Upper lobe of left lung (tissue), 6 donors: ENCODE measurements around the gene ERMARD. TPM values are rescaled to one million over a fixed set of nuclear protein-coding genes. Genes with fewer than 3 reads are reported as not detected.
A peak's percentile ranks its signal among the peaks of the same experiment; 100 is the strongest.

Source experiments
- ATAC-seq, 2 donors: fragments of 200-7000 bp; cut with Tn5 transposase; one replicate each; pipeline ENCODE4 v1.9.1; 2022; ENCODE audit warnings: mild to moderate bottlenecking in 2 of 2, moderate library complexity in 2 of 2; ENCODE audit not compliant: low FRiP score in 2 of 2
- DNase-seq, 2 donors: peaks; one replicate each; pipeline ENCODE4 v3.0.0-alpha.2; 2019 to 2020
- H3K27ac ChIP-seq, 4 donors: fragments of 200-600 bp; sonication (generic); one replicate each; pipeline ENCODE4 v1.5.1; 2016 to 2019
- H3K27me3 ChIP-seq, 4 donors: fragments of 200-600 bp; sonication (generic); one replicate each; pipeline ENCODE4 v1.5.1; 2017 to 2019
- H3K36me3 ChIP-seq, 4 donors: fragments of 200-600 bp; sonication (generic); one replicate each; pipeline ENCODE4 v1.5.1; 2016 to 2019
- H3K4me1 ChIP-seq, 4 donors: fragments of 200-600 bp; sonication (generic); one replicate each; pipeline ENCODE4 v1.5.1; 2018 to 2019
- H3K4me3 ChIP-seq, 4 donors: fragments of 200-600 bp; sonication (generic); one replicate each; pipeline ENCODE4 v1.5.1; 2017 to 2019; ENCODE audit warnings: mild to moderate bottlenecking in 2 of 4, moderate library complexity in 1 of 4
- H3K9me3 ChIP-seq, 4 donors: fragments of 200-600 bp; sonication (generic); one replicate each; pipeline ENCODE4 v1.5.1; 2018 to 2019
- EP300 ChIP-seq, 4 donors: sonication (generic); formaldehyde crosslinking; IDR thresholded peaks; one replicate each; pipeline ENCODE4 v1.5.1; 2017; ENCODE audit warnings: antibody characterized with exemption in 4 of 4, control low read depth in 2 of 4
- POLR2A ChIP-seq, 4 donors: fragments of 450-650 bp; IDR thresholded peaks; one replicate each; pipeline ENCODE4 v1.5.1; 2016 to 2017; ENCODE audit warnings: antibody characterized with exemption in 4 of 4, mild to moderate bottlenecking in 2 of 4
- POLR2AphosphoS5 ChIP-seq, 2 donors: sonication (generic); formaldehyde crosslinking; IDR thresholded peaks; one replicate each; pipeline ENCODE4 v1.5.1; 2017; ENCODE audit warnings: antibody characterized with exemption in 2 of 2
- WGBS, 2 donors: methylation state at CpG; one replicate each; pipeline ENCODE4 v1.1.5; 2017 to 2018; 5-methylcytosine and 5-hydroxymethylcytosine counted together
- total RNA-seq, 6 donors: library from RNA; depleted of rRNA in 4 of 6; stranded (reverse); fragments of >200 nt in 4 of 6; gene quantifications; one replicate each; pipeline versions ENCODE4 v1.1.0 to v1.2.1, GENCODE V29; 2016 to 2021
- TF ChIP-seq, protein P1 (sequence below), 6 experiments: fragments of 450-650 bp in 4 of 6; fragments of 200-600 bp in 2 of 6; sonication (generic) in 2 of 6; IDR thresholded peaks; one replicate each; pipeline ENCODE4 v1.5.1; 2016 to 2019; ENCODE audit warnings: antibody characterized with exemption in 6 of 6
- donor health status: DM: no; HTN: no; CAD: no; lungs with moderate emphysema.
- donor health status: DM: no; HTN: yes; CAD: no; lungs with severe emphysema.

Gene ERMARD
- total RNA-seq = 10 to 100 TPM; 12.6 to 51.3 (median 18.5) TPM

DNA sequence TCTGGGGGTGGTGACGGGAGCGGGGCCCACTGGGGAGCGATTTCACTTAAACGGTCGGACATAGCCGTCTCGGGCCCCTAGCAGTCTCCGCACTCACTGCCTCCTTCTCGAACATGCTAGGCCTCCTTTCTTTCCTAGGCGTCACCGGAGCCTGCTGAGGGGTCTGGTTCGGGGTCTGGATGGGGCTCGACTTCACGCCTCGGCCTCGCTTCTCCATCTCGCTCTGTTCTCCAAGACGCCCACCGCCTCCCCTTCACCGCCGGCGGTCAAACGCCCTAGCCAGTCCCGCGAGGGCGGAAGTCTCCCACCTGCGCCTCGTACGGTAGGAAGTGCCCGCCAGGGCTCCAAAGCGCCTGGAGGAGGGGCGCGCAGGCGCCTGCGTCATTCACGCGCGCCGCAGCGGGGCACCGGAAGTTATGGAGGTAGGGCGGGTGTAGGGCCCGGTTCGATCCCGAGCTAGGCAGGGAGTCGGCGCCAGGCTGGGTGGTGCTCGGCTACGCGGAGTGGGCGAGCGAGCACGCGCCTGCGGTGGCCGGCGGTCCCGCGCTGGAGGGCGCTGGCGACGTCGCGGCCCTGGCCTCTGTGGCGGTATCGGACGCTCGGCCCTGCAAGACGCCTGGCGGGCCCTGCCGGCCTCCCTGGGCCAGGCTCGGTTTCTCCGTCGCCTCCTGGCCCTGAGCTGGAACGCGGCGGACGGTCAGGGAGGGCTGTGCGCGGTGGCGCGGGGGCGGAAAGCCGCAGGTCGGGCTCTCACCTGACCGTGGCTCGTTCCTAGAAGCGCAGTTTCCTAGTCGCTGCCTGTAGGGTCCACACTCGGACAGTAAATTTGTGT is at the start of gene ERMARD, which contains the start of gene DYNLT2:
Gene ERMARD, plus strand, starts transcription at position 381 of the 832 bp plus-strand sequence. Its CDS starts 36 bp downstream, at position 417.
Gene DYNLT2, minus strand, starts transcription at position 331 of the 832 bp plus-strand sequence. Its CDS starts 114 bp downstream, at position 217.
- TF ChIP-seq, protein P1, sequence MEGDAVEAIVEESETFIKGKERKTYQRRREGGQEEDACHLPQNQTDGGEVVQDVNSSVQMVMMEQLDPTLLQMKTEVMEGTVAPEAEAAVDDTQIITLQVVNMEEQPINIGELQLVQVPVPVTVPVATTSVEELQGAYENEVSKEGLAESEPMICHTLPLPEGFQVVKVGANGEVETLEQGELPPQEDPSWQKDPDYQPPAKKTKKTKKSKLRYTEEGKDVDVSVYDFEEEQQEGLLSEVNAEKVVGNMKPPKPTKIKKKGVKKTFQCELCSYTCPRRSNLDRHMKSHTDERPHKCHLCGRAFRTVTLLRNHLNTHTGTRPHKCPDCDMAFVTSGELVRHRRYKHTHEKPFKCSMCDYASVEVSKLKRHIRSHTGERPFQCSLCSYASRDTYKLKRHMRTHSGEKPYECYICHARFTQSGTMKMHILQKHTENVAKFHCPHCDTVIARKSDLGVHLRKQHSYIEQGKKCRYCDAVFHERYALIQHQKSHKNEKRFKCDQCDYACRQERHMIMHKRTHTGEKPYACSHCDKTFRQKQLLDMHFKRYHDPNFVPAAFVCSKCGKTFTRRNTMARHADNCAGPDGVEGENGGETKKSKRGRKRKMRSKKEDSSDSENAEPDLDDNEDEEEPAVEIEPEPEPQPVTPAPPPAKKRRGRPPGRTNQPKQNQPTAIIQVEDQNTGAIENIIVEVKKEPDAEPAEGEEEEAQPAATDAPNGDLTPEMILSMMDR (IDR thresholded peaks at IDR 0.05) = peak in 5 of 6 experiments; percentile 9 to 80 (median 68)
- peak; percentile 95 to 96 for TF ChIP-seq POLR2AphosphoS5 (IDR thresholded peaks at IDR 0.05)
- peak; percentile 65 to 92 (median 84) for TF ChIP-seq POLR2A (IDR thresholded peaks at IDR 0.05)
- TF ChIP-seq EP300 (IDR thresholded peaks at IDR 0.05) = peak in 2 of 4 donors; percentile 40 to 75
- ATAC-seq = peak; percentile 99
- no peaks in the 10 kb centered on the region for H3K27me3 ChIP-seq
- H3K9me3 ChIP-seq = no peaks in the 10 kb centered on the region
- peaks cover 0 to under 1% (median under 1%) of the 10 kb centered on the region in 4 donors for H3K36me3 ChIP-seq
- peak; percentile 92 to 100 for DNase-seq
- H3K4me3 ChIP-seq = peak within 1 kb of the TSS; percentile 74 to 95 (median 85)
- 0 to 1% methylated on average over 34 to 66 of the region's 90 CpGs for WGBS, 2 donors
- H3K4me1 ChIP-seq = peaks cover 17 to 24% (median 19%) of the 10 kb centered on the region in 4 donors
- H3K27ac ChIP-seq = peak within 1 kb of the TSS; percentile 94 to 99 (median 96)

DNA sequence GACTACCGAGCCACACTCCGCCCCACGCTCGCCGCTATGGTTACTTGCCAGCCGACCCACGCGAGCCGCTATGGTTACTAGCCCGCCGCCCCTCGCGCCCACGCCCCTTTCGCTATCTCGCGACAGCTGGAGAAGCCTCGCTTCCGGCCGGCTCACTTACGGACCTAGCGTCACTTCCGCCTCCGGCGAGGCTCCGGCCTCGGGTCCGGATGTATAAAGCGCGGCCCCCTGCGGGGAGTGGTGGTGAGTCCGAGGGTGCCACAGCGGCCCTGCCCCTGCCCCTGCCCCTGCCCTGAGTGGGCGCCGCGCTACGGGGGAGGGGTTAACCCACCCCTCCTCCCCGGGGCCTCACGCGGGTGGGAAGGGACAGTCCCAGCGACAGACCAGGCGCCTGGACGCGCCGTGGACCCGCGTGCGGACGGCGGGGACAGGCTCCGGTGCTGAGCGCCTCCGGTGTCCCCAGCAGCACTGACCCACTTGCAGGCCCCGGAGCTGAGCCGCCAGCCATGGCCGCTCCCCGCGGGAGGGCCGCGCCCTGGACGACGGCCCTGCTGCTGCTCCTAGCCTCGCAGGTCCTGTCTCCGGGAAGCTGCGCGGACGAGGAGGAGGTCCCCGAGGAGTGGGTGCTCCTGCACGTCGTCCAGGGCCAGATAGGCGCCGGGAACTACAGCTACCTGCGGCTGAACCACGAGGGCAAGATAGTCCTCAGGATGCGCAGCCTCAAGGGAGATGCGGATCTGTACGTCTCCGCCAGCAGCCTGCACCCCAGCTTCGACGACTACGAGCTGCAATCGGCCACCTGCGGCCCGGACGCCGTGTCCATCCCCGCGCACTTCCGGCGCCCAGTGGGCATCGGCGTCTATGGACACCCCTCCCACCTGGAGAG is 49.2 kb upstream of the ERMARD start, which contains the start of the genes C6orf120 and WDR27:
Gene C6orf120, plus strand, starts transcription at position 173 of the 886 bp plus-strand sequence. Its CDS starts 334 bp downstream, at position 507.
Gene WDR27, minus strand, starts transcription at position 76 of the 886 bp plus-strand sequence. CDS start 13,024 bp downstream, outside the sequence.
- Histone ChIP-seq H3K4me1 (peaks cover 37 to 47% (median 41%) of the 10 kb centered on the region in 4 donors), H3K36me3 (peaks cover 0 to 4% (median 0%) of the 10 kb centered on the region in 4 donors), H3K4me3 (peak within 1 kb of the TSS; percentile 74 to 99 (median 94)), H3K27me3 (no peaks in the 10 kb centered on the region), H3K9me3 (no peaks in the 10 kb centered on the region), H3K27ac (peak within 1 kb of the TSS; percentile 93 to 97 (median 94))
- peak; percentile 97 to 99 for DNase-seq
- peak; percentile 97 to 98 for ATAC-seq
- TF ChIP-seq, protein P1 (IDR thresholded peaks at IDR 0.05) = peak in 4 of 6 experiments; percentile 8 to 44 (median 26)
- TF ChIP-seq POLR2AphosphoS5 (IDR thresholded peaks at IDR 0.05) (peak; percentile 95 to 98), EP300 (IDR thresholded peaks at IDR 0.05) (peak in 1 of 4 donors; percentile 56), POLR2A (IDR thresholded peaks at IDR 0.05) (peak in 3 of 4 donors; percentile 81 to 97 (median 92))
- 3% methylated on average over 26 of the region's 92 CpGs; no CpG with 5 or more reads in 1 of the 2 donors for WGBS, 2 donors

DNA sequence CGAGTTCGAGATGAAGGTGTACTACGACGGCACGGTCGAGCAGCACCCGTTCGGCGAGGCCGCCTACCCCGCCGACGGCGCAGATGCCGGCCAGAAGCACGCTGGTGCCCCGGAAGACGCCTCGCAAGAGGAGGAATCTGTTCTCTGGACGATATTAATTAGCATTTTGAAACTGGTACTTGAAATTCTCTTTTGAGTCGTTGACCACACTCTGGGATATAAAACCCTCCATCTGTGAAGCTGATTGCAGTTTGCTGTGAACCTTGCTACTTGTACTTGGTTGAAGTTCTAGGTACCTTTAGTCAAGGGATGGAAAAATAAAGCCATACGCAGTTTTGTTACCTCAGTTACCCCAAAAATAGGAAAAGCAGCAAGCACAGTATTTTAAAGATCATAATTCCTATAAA is 48.6 kb upstream of the ERMARD start:
- 4 to 7% methylated on average over 12 to 21 of the region's 22 CpGs for WGBS, 2 donors
- H3K36me3 ChIP-seq = peaks cover 0 to 6% (median 0%) of the 10 kb centered on the region in 4 donors
- peak in 1 of 2 donors; percentile 31 for ATAC-seq
- DNase-seq = no peak
- H3K9me3 ChIP-seq = no peaks in the 10 kb centered on the region
- no peaks in the 10 kb centered on the region for H3K27me3 ChIP-seq
- TF ChIP-seq EP300 (IDR thresholded peaks at IDR 0.05) (no peak), POLR2A (IDR thresholded peaks at IDR 0.05) (no peak), POLR2AphosphoS5 (IDR thresholded peaks at IDR 0.05) (no peak)
- TF ChIP-seq, protein P1 (IDR thresholded peaks at IDR 0.05) = no peak
- peak overlapping the region; percentile 74 to 99 (median 94) for H3K4me3 ChIP-seq
- H3K27ac ChIP-seq = peak overlapping the region; percentile 93 to 97 (median 94)
- H3K4me1 ChIP-seq = peaks cover 37 to 47% (median 41%) of the 10 kb centered on the region in 4 donors

DNA sequence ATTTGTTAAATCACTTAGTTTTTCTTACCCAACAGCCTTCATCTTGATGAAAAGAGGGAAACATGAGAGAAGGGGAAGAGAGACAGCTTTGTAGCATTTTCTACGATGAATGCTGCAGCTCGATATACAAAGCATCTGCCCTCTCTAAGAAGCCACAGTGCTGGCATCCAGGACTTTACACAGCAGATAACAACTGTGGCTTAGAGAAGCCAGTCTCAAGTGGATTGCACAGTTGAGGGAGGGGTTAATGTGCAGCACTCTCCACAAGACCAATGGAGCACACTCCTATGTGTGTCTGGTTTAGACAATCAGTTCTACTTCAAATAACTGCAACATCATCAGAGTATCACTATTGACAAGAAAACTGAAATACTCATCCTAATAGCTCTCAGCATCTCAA is 43.6 kb upstream of the ERMARD start:
- no peak overlapping the region for H3K27ac ChIP-seq
- 86 to 91% methylated on average over 2 of the region's 2 CpGs for WGBS, 2 donors
- peaks cover 7 to 49% (median 17%) of the 10 kb centered on the region in 4 donors for H3K36me3 ChIP-seq
- H3K4me3 ChIP-seq = no peak overlapping the region
- TF ChIP-seq, protein P1 (IDR thresholded peaks at IDR 0.05) = no peak
- TF ChIP-seq POLR2A (IDR thresholded peaks at IDR 0.05) = no peak
- TF ChIP-seq EP300 (IDR thresholded peaks at IDR 0.05) = no peak
- TF ChIP-seq POLR2AphosphoS5 (IDR thresholded peaks at IDR 0.05) = no peak
- H3K27me3 ChIP-seq = no peaks in the 10 kb centered on the region
- DNase-seq (no peak), ATAC-seq (no peak)
- H3K9me3 ChIP-seq = no peaks in the 10 kb centered on the region
- H3K4me1 ChIP-seq = peaks cover 19 to 29% (median 23%) of the 10 kb centered on the region in 4 donors
